HG03575 (cell line): ENCODE measurements around the gene ZBTB38.

Experiments
- ATAC-seq: cut with Tn5 transposase; IDR thresholded peaks from one replicate; pipeline ENCODE4 v1.9.1; 2021; ENCODE audit not compliant: unreplicated experiment, insufficient number of reproducible peaks, low FRiP score; ENCODE audit errors: extremely low read depth

The ZBTB38 gene

DNA sequence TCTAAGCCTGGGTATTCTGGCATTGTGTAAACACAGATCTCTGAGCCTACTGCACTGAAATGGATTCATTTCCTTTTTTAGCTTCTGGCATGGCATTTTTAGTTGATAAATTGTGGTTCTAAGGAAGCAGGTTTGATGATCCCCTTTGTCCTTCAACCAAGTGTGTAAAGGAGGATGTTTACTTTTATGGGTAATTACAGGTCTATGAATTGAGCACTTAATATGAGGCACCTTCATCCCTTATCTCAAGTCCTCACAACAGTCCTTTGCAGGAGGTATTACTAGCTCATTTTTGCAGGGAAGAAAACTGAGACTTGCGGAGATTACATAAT is 30.8 kb upstream of the ZBTB38 start:
- ATAC-seq = no peak

DNA sequence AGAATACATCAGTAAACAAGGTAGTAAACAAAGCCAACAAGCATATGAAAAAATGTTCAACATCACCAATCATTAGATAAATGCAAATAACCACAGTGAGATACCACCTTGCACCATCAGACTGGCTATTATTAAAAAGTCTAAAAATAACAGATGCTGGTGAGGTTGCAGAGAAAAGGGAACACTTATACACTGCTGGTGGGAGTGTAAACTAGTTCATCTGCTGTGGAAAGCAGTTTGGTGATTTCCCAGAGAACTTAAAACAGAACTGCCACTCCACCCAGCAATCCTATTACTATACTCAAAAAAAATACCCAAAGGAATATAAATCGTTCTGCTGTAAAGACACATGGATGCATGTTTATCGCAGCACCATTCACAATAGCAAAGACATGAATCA is 30.3 kb upstream of the ZBTB38 start:
- no peak for ATAC-seq

DNA sequence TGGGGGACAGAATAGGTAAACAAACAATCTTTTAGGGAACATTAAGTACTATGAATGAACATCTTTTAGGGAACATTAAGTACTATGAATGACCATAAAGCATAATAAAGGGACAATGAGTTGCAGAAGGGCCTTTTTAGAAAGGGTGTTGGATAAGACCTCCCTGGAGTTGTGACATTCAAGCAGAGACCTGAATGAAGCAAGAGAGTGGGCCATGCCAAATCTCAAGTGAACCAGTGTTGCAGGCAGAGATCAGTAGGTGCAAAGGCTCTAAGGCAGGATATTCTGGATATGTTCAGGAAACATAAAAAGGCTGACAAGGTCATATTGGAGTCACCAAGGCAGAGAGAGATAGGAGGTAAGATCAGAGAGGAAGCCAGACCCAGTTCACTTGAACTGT is 29.4 kb upstream of the ZBTB38 start:
- no peak for ATAC-seq

DNA sequence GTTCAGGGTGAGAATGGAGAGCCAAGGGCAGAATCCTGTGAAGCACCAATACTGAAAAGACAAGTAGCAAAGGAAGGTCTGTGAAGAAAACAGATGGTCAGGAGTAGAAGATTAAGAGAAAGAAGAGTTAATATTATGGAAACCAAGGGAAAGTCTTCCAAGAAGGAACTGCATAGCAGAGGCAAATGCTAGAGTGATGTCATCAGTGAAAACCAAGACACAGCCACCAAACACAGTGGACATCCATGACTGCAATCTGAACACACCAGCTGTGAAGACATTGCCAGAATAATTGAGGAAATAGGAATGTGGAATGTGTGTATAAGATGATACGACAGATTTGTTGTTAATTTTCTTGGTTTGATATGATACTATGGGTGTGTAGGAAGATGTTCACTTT is 26.8 kb upstream of the ZBTB38 start:
- no peak for ATAC-seq

DNA sequence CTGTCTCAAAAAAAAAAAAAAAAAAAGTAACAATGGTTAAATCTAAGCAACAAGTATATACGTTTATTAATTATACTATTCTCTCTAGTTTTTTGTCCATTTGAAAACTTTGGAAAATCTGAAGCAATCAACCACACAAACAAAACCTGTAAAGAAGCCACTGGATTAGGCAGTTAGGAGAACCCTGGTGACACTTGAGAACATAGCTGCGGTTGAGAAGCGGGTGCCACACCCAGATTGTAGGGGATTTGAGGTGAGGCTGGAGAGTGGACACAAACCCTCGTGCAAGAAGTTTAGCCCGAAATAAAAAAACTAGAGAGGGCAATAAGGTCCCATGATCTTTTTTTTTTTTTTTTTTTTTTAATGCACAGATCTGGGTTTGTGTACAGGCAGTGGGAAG is 25.9 kb upstream of the ZBTB38 start:
- no peak for ATAC-seq

DNA sequence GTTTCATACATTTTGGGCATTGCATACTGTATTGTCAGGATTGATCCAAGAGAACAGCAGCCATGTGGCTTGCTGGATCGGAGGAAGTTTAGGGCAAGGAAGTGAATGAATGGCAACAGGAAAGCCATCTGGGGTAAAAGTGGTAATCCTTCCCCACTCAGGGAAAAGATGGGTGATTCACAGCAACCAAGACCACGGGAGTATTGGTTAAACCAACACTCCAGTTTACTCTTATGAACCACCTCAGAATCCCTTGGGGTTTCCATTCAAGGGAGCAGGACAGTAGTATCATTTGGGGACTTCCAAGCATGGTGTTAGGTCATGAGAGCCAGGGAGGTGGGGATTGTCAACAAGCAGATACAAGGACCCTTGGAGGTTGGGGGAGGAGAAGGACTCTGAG is 25.2 kb upstream of the ZBTB38 start:
- no peak for ATAC-seq

DNA sequence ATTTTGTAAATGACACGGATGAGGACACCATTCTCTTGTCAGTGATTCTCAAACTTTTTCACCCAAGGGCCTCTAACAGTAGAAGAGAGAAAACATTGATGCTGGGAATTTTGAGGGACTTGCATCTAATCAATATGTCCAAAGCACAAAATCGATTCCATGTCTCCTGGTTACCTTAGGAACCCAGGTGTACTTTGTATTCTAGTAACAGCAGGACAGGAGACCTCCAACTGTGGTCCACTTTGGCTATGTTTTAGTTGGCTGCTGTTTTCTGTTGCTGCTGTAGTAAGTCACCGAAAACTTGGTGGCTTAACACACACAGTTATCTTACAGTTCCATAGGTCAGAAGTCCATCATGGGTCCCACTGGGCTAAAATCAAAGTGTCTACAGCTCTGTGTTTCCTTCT is 24.4 kb upstream of the ZBTB38 start:
- no peak for ATAC-seq

DNA sequence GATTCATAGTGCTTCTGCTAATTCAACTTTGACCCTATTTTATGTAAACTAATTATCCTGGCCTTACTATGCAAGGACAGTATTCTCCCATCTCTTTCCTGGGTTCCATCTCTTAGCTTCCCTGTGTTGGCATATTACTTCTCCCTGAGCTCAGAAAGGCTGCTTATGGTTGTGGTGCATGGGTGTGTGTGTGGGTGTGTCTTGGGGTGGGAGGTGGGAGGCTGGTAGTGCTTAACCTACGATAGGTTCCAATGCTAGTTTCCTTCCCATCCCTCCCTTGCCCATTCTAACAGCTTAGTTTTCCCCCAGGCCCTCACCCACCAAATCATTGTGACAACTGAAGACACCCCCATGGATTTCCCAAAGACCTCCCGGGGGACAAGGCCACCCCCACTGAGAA is 22.8 kb upstream of the ZBTB38 start:
- ATAC-seq = no peak

DNA sequence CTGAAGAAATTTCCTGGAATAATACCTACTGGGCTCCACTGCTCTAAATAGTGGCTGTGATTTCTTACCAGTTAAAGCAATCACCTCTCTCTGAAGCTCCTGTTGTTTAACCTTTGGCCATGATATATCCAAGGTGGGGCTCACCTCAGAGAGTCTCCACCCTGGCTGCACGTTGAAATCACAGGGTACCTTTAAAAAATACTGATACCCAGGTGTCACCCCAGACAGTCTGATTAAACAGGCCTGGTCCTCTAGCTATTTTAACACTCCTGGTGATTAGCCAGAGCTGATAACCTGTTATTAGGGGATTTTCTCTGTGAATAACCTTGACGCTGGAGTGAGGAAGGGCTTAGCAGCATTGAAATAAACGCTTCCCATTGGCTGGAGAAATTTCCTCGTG is 22.3 kb upstream of the ZBTB38 start:
- ATAC-seq = no peak

DNA sequence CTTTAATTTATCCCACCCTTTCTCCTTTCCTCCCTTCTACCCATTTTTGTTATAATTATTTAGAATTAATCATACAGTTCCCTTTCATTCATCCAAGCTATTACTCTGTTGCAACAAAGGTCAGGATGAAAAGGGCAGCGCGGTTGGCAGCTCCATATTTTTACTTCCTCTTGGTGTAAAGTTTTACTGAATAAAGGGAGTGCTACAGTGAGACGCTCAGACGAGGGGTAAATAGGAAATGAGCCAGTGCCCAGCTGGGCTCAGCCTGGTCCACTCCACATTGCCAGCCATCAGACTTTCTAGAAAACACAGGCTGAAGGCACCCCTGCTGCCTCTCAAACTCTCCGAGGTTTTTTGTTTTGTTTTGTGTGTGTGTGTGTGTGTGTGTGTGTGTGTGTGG is 21.9 kb upstream of the ZBTB38 start:
- ATAC-seq = no peak

DNA sequence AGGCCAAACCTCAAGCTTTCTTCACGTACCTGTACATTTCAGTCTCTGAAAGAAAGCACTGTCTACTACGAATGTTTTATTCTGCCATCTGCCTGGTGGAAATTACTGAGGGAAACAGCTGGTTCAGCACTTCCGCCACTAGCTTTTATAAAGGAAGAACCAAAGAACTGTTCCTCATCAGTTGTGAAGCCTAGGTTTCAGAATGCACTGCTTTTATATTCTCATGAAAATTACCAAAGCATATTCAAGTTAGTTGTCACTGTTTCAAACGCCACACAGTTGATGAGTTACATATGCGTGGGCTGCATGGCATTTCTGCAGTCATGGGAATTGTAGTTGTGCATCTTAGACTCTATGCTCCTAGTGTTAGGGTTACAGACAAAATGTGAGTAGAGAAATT is 21.5 kb upstream of the ZBTB38 start:
- no peak for ATAC-seq

DNA sequence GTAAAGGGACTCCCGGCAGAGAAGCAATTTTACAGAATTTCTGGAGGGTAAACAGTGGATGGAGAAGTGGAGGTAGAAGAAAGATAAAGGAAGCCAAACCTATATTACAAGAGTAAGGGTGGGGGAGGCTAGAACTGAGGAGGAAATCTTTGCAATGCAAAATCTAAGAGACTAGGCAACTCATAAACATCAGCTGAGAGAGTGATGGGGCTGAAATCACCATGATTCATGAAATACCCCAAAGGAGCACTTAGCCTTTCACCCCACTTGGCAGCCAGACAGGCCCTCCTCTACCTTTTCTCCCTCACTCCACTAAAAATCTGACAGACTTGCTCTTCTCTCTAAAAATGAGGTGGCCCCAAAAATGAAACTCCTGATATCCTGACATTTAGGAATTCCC is 19.5 kb upstream of the ZBTB38 start:
- no peak for ATAC-seq

DNA sequence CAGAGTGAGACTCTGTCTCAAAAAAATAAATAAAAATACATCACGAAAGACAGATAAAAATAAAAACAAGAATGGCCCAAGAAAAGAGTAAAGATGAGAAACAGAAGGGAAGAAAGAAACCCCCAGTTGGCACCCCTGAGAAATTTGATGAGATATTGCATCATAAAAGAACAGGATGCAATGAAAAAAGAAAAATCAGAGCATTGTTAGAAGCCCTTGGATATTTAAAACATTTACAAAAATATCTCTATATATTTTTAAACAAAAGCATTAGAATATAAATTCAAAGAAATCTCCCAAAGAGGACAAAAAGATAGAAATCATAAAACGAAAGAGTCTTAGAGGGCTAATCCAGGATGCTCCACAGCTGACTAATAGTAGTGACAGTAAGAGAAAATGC is 18.6 kb upstream of the ZBTB38 start:
- ATAC-seq = no peak

DNA sequence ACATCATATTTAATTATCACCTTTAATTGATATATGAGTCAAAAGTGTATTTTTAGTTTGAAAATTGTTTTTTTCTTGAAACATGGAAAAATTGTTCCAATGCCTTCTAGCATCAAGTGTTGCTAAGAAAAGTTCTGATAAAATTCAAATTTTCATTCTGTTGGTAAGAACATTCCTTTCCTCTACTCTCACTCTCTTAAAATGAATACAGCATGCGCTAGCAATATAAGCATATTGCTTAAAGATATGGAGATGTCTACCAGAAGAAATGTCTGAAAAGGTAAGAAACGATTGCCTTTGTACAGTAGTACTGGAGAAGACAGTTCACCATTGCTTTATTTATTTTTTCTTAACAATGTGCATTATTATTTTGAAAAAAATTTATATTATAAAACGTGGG is 17.6 kb upstream of the ZBTB38 start:
- ATAC-seq = no peak

DNA sequence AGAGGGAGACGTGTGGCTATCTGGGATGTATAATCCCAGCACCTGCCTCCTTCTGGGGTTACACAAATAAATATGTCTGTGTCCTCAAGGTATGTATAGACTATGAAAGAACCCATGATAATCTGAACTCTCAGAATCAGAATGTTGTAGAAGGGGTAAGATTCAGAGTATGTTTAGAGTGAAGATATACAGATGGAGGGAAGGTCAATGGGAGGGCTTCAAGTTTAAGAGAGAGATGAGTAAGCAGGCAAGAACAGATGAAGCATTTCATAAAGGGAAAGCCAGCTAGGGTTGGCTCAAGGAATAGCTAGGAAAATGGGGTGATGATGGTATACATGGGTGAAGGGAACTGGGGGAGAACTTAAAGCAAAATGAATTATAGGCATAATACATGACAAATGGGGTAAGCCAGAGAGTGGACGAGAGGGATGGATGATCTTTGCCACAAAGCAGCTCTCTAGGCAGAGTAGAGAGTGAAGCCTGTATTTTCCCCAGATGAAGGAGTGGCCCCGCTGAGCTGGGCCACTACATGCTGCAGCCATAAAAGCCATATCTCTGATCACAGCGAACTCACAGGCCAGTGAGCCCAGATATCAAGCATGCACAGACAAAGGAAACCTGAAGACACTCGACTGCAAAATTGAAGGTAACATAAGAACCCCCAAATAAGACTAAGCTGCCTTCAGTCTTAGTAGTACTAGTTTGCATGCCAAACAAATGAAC is 15.9 kb upstream of the ZBTB38 start:
- no peak for ATAC-seq

DNA sequence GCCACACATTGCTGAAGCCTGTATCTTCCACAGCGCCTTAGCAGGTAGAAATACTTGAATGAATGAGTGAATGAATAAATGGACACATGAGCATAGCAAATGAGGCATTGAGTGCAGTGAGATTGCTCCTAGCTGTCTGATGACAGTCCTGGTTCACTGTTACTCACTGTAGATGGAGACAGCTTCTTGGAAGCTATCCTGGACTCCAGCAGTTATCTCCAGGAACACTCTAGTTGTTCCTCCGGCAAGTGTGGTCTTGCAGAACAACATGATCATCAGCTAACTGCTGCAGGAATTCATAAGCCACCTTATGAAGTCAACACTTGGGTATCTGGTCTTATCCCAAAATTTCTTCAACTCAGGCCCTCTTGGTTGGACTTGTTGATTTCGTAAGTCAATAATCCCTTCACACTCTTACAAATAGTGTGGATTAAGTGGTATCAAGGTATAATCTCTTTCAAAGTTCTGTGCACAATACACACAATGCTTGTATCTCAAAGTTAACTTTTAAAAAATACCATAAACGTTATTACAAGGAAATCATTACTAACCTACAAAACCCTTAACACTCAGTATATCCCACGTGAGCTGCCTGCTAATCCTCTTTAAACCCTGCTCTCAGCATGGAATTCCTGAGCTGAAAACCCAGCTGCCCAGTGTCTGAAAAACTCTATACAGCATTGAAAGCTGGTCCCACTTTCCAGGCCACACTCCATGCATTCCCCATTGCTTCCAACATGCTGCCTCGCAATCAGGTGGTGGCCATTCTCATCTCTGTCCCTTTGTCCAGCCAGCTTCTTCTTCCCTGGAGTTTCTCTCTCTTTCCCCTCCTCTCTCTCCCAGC is 14.4 kb upstream of the ZBTB38 start:
- ATAC-seq = no peak

DNA sequence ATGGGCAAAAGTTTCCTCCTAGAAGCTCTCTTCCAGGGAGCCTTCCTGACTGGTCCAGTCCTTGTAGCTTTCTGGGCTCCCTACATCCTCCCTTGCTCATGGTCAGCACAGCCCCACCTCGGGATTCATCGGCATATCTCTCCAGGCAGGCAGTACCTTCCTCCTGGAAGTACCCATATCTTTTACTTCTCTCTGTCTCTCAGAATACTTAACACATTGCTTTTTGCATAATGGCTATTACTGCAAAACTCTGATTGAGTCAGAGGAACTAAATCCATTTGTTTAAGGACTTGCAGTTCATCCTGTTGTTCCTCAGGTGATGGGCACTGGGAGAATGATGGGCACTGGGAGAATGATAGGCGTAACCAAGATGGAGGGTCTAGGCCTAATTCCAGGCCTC is 13.8 kb upstream of the ZBTB38 start:
- ATAC-seq = no peak

DNA sequence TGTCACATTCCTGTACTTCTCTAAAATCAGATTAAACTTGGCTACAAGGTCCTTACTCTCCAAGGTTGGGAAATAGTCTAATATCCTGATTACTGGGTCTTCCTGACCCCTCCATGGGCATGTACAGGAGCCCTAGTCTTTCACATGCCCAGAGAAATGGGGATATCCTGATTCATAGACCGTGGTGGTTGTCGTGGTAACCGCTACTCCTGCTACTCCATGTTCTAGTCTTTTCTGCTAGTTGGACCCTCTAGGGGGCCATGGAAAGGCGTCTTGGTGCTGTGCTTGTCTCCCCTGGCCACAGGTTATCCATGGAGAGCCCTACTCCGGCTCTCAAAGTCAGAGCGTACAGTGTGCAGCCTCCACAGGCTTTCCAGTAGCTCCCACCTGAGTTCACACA is 13.1 kb upstream of the ZBTB38 start:
- no peak for ATAC-seq

DNA sequence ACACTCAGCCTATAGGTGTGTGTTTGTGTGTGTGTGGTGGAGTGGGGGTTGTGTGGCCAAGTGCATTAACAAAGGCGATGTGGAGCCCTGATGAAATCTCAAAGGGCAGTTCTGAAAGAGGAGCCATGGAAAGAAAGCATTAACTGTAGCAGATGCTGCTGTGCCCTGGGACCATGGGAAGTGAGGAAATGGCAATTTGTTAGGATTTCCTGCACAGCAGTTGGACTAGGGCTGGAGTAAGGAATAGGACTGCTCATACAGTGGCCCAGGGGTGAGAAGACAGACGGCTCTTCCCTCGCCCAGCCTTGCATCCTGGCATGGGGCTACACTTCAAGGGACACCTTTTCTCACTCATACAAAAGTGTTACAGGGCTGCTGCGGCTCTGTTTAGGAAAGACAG is 12.3 kb upstream of the ZBTB38 start:
- no peak for ATAC-seq

DNA sequence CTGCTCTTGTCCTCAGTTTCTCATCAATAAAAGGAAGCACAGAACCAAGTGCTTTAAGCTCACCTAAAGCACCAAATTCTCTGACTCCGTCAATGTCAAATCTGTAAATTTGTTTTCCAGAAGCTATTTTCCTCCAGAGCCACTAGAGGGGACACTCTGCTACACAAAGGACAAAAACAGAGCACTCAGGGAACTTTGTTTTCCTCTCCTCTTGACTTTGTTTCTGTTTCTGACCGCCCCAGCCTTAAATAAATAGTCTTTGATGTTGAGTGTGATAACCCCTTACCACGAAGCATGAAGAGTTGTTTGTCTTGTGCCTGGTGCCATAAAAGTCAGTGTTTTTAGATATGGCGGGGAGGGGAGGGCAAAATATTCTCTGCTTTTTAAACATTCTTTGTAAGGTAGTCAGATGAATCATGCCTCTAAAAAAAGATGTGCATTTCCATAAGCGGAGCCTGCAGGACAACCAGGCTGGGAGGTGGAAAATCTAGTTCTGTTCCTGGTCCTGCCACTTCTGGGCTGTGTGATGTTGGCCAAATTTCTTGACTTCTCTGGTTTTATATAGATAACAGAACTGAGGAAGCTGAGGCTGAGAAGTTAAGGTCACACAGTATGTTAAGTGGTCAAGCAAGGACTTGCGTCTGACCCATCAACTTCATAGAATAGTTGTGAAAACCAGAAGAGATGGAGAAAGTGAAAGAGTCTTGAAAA is 7.3 kb upstream of the ZBTB38 start:
- ATAC-seq = no peak
